G401.6 (cell line): ENCODE measurements around the gene TANGO2.
A peak's percentile ranks its signal among the peaks of the same experiment; 100 is the strongest.

Source experiments
- FAIRE-seq: peaks from 2 replicates; lab custom pipeline; 2012; peaks lifted over from hg19 to GRCh38; lab: Jason Lieb, UNC

TANGO2 gene

GRCh38 chr22:19983741-19984140, 37.2 kb upstream of the TANGO2 start:
- FAIRE-seq = no peak

DNA sequence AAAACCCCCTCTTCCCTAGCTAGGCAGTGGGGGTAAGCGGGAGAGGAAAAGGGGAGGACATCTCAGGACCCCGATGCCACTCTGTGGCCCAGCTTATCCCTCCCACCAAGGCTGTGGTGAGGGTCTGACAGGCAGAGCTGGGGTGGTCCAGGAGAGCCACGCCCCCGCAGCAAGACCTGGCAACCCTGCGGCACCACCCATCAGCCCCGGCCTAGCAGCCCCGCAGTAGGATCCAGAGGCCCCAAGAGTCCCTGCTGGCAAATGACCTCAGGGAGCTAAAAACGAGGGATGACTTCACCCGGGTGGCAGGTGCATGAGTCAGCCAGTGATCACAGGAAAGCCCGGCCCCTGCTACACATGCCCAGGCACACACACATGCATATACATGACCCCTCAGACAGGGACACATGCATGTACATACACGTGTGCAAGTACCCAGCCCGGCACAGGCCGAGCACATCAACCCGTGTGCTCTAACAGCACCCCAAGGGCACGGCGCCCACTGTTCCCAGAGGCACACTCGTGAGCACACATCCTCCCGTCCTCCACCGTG, 36.6 kb upstream of the TANGO2 start:
- FAIRE-seq = no peak

DNA sequence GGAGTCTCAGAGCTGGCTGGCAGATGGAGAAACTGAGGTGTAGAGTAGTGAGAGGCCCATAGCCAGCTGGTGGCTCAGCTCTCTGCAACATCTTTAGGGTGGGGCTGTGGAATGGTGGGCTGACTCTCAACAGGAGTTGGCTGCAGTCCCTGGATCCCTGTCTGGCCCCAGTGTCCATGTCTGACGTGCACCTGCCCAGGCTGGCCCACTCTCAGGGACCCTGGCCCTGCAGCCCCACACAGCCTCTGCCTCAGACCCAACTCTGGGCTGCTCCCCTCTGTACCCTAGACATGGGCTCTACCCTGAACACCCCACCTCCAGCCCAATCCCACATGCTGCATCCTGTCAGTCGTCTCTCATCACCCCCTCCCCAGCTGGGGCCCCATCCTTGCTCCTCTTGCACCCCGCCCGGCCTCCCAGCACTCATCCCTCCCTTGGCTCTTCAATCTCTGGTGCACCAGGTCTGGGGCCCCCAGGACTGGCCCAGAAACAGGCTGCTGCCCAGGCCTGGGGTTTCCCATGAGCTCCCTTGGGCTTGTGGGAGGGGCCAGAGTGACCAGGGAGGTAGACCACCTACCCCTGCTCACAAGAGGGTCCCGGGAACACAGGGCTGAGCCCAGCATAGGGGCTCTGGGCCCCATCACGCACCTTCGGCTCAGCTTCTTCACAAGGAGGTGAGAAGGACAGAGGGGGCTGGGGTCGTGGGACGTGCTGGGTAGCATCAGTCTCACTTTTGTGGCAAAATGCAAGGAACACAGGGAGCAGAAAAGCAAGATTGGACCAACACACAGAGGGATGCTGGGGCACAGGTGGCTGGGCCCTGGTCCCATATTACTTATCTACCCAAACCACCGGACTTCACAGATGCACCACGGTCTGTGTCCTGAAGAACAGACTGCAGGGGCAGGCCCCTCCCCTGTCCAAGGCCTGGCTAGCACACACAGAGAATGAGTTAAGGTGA, 35.8 kb upstream of the TANGO2 start:
- FAIRE-seq = no peak

GRCh38 chr22:19986011-19986409, 34.9 kb upstream of the TANGO2 start:
- no peak for FAIRE-seq

GRCh38 chr22:19986410-19987341, 34.2 kb upstream of the TANGO2 start:
- peak; percentile 52 for FAIRE-seq

DNA sequence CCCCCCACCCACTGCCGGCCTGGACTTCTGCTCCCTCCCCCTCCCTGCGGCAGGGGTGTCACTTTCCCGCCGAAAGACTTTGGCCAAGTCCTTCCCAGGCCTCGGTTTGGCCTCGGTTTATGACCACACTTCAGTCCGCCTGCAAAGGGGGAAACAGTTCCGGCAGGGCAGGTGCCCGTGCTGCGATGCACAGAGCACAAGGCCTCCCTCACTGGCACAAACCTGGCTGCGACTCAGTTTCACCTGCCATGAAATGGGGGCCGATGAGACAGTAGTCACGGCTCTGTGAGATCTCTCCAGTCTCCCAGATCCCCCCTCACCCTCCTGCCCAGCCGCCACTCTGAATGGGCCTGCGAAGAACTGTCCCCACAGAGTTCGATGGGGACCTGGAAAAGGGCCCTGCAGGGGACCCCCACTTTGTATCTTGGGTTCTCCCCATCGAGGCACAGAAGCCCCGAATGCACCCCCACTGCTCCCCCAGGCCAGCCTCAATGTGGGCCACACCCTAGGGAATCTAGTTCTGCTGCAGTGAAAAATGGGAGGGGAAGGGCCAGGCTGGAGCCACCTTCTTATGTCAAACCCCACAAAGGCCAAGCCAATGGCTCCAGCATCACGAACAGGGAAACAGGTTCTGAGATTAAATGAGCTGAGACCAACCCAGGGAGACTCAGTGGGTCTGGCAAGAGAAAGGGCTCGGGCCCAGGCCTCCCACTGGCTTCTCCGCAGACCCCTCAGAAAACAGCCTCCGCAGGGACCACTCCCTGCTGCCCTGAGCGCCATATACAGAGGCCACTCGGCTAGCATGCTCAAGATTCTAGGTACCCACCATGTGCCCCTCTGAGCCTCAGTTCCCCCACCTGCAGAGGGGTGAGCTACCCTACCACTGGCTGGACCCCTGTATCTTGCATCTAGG, 33.3 kb upstream of the TANGO2 start:
- no peak for FAIRE-seq

- FAIRE-seq = no peak
Measured at GRCh38 chr22:19988331-19988808, 32.5 kb upstream of the TANGO2 start.

DNA sequence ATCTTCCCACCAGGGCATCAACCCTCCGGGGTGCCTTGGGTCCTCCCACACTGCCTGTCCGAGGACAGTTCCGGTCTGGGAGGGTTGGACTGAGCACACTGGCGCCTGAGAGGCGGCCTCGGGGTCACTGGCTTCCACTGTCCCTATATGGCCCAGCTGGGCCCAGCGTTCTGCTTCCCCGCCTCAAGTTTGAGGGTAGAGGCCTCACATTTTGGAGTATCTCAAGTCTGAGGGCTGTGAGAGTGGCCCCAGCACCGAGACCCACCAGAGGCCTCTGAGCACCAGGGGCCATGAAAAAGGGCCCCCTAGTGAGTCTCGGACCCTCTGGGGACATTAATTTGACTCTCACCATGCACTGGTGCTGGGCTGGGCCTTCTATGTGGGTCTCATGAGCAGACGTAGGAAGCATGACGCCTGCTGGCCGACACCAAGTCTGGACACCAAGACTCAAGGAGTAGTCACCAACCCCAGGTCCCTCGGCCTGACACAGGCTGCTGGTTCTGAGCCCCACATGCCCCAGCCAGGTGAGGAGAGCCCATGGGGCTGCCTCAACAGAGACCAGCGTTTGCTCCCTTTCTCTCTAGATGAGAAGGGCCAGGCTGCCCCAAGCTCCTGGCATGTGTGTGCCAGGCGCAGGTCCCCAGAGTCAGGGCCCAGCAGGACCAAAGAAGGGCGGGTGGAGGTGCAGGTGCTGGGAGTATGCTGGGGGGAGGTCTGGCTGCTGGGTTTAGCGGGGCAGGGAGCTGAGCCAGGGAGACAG, 31.8 kb upstream of the TANGO2 start:
- FAIRE-seq = no peak

GRCh38 chr22:19989725-19990067, 31.2 kb upstream of the TANGO2 start:
- no peak for FAIRE-seq

GRCh38 chr22:19990188-19990587, 30.7 kb upstream of the TANGO2 start:
- FAIRE-seq = no peak

GRCh38 chr22:19990609-19991394, 30.1 kb upstream of the TANGO2 start:
- FAIRE-seq = no peak

GRCh38 chr22:19991395-19991644, 29.6 kb upstream of the TANGO2 start:
- FAIRE-seq = no peak

GRCh38 chr22:19991645-19992451, 29.1 kb upstream of the TANGO2 start:
- no peak for FAIRE-seq

DNA sequence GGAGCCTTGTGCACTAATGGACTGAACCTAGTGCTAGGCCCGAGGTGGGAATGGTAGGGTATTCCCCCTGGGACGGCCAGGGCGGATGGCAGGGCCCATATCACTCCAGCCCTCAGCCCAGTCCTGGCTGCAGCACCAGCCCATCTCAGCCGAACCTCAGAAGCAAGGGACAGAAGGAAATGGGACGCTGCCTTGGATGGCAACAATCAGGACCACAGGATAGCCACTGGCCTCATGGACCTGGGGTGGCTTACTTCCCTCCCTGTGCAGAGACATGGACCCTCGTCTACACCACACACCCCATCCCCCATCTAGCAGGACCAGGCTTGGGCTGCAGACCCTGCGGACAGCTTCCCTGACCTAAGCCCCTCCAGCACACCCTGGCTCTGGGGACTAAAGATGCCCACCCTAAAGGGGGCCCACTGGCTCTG, 28.4 kb upstream of the TANGO2 start:
- no peak for FAIRE-seq

DNA sequence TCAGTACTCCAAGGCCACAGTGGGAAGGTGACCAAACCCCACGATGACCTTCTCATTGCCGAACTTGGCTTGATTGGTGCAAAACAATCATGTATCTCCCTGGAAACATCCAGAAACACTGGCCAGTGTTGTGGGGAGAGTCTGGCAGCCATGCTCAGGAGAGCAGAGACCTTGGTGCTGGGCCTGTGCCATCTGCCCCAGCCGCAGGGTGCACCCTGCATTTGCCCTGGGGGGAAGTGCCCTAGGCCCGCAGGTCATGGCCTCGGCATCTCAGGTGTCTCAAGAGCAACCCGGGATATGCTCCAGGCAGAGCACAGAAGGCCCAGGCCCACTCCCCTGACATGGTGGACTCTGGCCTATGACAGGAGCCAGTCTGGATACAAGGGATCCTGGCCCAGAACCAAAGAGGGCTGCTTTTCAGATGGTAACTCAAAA, 28.0 kb upstream of the TANGO2 start:
- FAIRE-seq = no peak

- no peak for FAIRE-seq
Measured at GRCh38 chr22:19993926-19994325, 27.0 kb upstream of the TANGO2 start.

DNA sequence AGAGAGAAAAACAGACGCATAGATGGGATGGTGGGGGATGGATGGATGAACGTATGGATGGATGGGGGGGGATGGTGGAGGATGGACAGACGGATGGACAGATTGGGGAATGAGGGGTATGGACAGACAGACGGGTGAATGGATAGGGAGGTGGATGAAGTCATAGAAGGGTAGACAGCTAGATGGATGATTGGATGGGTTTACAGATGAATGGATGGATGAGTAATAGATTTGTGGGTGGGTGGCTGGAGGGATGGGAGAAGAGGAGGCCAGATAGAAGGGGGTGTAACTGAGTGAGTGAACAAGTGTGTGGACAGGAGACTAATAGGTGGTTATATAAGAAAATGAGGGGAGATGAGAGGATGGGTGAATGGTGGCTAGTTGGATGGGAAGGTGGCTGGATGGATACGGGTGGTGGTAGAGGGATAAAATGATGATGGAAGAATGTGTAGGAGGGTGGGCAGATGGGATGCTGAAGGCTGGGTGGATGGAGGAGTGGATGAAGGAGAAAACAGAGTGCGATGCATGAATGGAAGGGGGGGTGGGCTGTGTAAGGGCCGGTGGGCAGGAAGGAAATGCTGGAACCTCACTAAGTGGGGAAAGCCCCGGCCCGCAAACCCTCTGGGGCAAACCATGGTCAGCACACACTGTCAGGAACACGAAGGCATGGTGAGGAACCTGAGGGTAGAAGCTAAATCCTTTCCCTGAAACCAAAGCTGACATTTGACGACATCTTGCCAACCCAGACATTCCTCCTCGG, 25.9 kb upstream of the TANGO2 start:
- no peak for FAIRE-seq

- no peak for FAIRE-seq
Measured at GRCh38 chr22:19995611-19996339, 25.1 kb upstream of the TANGO2 start.
